ENCODE data around the gene TMEM41B.
"Not testable (repeated sequence)": the region's sequence is repeated elsewhere in the genome, so short reads cannot be mapped to it uniquely, and the experiment has no call there.

The TMEM41B gene, protein sequence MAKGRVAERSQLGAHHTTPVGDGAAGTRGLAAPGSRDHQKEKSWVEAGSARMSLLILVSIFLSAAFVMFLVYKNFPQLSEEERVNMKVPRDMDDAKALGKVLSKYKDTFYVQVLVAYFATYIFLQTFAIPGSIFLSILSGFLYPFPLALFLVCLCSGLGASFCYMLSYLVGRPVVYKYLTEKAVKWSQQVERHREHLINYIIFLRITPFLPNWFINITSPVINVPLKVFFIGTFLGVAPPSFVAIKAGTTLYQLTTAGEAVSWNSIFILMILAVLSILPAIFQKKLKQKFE

GRCh38 chr11:9314291-9315077 lies at the start of gene TMEM41B:
Gene TMEM41B (minus strand): TSS chr11:9314593. CDS start chr11:9314441, 152 bp downstream.
- peak; percentile 98 for DNase-seq

- DNase-seq, result peak; percentile 19
Measured at GRCh38 chr11:9362393-9362863, 48.0 kb upstream of the TMEM41B start.

DNA sequence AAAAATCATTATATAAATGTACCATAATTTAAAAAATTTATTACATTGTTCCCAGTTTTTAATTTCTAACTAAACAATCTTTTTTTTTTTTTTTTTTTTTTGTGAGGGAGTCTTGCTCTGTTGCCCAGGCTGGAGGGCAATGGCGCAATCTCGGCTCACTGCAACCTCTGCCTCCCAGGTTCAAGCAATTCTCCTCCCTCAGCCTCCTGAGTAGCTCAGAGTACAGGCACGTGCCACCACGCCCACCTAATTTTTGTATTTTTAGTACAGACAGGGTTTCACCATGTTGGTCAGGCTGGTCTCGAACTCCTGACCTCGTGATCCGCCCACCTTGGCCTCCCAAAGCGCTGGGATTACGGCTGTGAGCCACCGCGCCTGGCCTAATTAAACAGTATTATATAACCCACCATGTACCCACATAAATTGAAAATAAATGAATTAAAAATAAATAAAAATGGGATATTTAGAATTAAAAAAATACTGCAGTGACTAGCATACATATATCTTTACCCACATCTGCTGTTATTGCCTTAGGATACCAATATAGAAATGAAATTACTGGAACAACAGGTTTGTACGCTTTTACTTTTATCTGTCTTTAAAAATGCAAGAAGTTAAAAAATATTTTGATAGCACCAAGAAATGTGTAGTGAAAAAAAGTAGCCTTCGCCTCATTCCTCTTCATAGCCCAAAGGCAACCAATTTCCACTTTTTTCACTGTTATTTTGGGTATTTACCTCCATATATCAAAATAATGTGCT lies 46.6 kb upstream of the TMEM41B start:
- not testable (repeated sequence) for DNase-seq

GRCh38 chr11:9357041-9357440 lies 42.6 kb upstream of the TMEM41B start:
- DNase-seq, result no peak

GRCh38 chr11:9351321-9351881 lies 37.0 kb upstream of the TMEM41B start:
- DNase-seq, result no peak

DNA sequence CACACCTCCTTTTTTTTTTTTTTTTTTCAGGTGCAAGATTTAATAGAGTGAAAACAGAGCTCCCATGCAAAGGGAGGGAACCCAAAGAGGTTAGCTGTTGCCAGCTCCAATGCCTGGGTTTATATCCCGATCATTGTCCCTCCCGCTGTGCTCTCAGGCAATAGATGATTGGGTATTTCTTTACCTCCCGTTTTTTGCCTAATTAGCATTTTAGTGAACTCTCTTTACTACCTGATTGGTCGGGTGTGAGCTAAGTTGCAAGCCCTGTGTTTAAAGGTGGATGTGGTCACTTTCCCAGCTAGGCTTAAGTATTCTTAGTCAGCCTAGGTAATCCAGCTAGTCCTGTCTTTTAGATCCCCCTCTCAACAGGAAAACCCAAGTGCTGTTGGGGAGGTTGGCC lies 33.4 kb upstream of the TMEM41B start:
- not testable (repeated sequence) for DNase-seq

- no peak for DNase-seq
Measured at GRCh38 chr11:9347100-9347499, 32.7 kb upstream of the TMEM41B start.

GRCh38 chr11:9344061-9344680 lies 29.8 kb upstream of the TMEM41B start:
- peak; percentile 14 for DNase-seq

GRCh38 chr11:9341638-9342178 lies 27.3 kb upstream of the TMEM41B start:
- DNase-seq, result no peak

DNA sequence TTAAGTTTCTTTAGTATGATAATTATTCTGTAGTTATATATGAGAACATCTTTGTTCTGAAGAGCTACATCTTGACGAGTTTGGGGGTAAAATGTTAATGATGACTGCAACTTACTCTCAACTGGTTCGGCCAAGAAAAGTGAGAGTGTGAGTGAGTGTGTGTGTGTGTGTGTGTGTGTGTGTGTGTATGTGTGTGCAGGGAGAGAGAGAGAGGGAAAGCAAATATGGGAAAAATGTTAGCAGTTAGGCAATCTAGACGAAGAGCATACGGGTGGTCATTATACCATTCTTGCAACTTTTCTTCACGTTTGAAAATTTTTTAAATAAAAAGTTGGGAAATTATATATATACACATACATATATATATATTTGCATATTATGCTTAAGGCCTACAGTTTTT lies 18.3 kb upstream of the TMEM41B start:
- no peak for DNase-seq

GRCh38 chr11:9330387-9331384 lies 16.3 kb upstream of the TMEM41B start:
- peak; percentile 14 for DNase-seq

DNA sequence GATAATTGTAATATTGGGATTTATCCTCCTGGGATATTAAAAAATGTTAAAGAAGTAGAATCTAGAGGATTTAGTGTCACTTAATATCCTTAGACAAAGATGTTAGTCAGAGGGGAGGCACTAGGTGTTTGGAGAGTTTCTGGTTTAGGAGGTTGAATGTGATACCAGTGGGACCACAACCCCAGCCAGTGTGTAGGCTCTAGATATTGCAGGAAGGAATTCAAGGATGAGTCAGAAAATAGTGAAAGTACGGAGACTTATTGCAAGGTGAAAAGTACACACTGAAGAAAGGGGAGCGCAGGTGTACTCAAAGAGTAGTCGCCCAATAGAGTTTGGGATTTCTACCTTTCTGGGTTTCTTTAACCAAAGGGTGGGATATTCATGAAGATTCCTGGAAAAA lies 5.7 kb upstream of the TMEM41B start:
- DNase-seq, result no peak

DNA sequence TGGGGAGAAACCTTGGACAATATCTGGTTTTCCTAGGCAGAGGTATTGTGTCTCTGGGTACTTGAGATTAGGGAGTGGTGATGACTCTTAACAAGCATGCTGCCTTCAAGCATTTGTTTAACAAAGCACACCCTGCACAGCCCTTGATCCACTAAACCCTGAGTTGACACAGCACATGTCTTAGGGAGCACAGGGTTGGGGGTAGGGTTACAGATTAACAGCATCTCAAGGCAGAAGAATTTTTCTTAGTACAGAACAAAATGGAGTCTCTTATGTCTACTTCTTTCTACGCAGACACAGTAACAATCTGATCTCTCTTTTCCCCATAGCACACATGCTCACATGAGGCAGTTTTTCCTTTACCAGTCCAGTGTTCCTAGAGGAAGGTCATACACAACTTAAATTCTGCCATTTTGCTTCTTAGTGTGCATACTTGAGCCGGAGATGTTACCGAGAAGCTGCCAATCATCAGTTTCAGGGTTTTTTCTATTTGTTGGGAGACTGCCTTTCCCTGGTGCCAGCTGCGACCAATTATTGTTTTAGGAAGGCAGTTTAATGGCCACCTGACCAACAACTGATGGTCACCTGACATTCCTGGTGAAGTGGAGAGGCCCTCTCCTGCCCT lies 5.1 kb upstream of the TMEM41B start:
- DNase-seq, result not testable (repeated sequence)

GRCh38 chr11:9318442-9319376 lies 4.3 kb upstream of the TMEM41B start:
- DNase-seq, result not testable (repeated sequence)

DNA sequence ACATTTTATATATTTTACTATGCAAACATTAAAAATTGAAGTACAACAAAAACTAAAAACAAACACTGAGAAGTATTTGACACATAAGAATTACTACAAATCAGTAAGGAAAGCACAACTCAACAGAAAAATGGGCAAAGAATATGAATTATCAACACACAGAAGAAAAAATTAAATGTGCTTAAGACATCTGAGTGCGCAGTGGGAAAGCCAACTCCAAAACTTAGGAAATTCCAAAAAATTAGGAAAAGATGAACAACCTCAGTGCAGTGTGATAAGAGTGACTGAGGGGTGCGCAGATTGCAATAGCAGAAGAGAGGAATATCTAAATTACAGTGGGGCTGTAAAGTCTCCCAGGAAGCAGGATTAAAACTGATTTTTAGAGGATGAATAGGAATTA lies 1.9 kb upstream of the TMEM41B start:
- no peak for DNase-seq

GRCh38 chr11:9315078-9315688 lies 790 bp upstream of the TMEM41B start:
- no peak for DNase-seq

DNA sequence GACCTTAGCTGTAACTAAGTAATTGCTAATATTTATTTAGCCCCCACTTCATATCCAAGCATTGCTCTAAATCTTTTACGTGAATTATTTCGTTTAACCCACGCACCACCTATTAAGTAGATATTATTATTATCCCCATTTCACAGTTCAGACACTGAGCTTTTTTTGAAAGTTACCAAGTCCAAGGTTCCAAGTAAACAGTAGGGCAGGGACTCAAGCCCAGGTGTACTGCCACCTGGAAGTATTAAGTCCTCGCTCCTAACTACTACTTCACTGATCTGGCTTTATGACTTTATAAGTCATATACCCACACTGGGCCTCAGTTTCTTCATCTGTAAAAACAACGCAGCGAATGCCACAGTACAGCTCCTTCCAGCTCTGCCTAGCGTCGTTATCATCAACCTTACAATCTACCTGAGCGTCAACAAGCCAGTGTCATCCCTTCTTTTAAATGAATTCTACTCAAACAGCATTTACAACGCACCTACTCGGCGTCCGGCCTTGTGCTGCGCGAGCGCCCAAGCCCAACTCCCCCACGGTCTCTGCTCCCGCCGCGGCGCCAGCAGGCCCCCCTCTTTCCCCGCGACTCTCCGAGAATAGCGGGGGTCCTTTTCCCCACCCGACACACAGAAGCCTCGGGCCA lies 624 bp downstream of the TMEM41B start:
- DNase-seq, result no peak

DNA sequence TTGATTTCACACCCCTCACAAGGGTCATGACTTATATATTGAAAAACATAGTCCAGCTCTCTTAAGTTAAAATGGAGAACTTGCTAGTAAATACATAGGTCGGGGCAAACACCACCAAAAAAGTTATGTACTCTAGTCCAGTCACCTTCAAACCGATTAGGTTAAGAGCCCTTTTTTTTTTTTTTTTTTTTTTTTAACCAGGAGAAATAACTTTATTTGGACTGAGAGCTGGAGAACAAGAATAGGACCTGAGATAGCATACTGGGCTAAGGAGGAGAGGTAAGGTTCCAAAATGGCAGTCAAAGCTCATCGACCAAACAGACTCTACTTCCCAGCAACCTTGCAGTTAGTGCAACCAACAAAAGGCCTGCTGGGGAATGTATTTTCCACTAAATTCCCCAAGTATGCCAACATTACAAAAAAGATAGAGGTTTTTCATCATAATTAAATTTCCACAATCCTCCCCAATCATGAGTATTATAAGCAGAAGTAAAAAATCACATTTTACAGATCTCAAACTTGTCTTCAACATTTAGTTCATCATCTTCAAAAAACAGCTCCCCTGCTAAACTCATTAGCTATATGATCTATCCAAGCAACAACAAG lies 3.8 kb downstream of the TMEM41B start:
- peak; percentile 6 for DNase-seq

Data from eye (tissue), 1 donor.